HG02885 (cell line): ENCODE results near the gene CMSS1.

ENCODE experiments used
- ATAC-seq: cut with Tn5 transposase; IDR thresholded peaks from one replicate; pipeline ENCODE4 v1.9.1; 2021; ENCODE audit warnings: mild to moderate bottlenecking; ENCODE audit not compliant: unreplicated experiment, poor library complexity

Gene CMSS1

GRCh38 chr3:100155128-100155527, 337.5 kb downstream of the CMSS1 start:
- no peak for ATAC-seq

GRCh38 chr3:100155590-100155989, 337.9 kb downstream of the CMSS1 start:
- no peak for ATAC-seq

- ATAC-seq = no peak
Observed at GRCh38 chr3:100157685-100158084, 340.0 kb downstream of the CMSS1 start.

GRCh38 chr3:100158918-100159330, 341.3 kb downstream of the CMSS1 start:
- no peak for ATAC-seq

- ATAC-seq = no peak
Observed at GRCh38 chr3:100159331-100160153, 341.9 kb downstream of the CMSS1 start.

GRCh38 chr3:100160521-100160920, 342.9 kb downstream of the CMSS1 start:
- no peak for ATAC-seq

- no peak for ATAC-seq
Observed at GRCh38 chr3:100163787-100164186, 346.1 kb downstream of the CMSS1 start.

GRCh38 chr3:100164743-100165142, 347.1 kb downstream of the CMSS1 start:
- no peak for ATAC-seq

GRCh38 chr3:100165926-100166550, 348.4 kb downstream of the CMSS1 start:
- ATAC-seq = no peak

GRCh38 chr3:100169201-100169920, 351.7 kb downstream of the CMSS1 start:
- ATAC-seq = no peak

- ATAC-seq = no peak
Observed at GRCh38 chr3:100170486-100170885, 352.8 kb downstream of the CMSS1 start.

GRCh38 chr3:100171211-100171914, 353.7 kb downstream of the CMSS1 start:
- ATAC-seq = no peak

GRCh38 chr3:100173961-100174360, 356.3 kb downstream of the CMSS1 start:
- ATAC-seq = no peak

GRCh38 chr3:100175637-100176280, 358.1 kb downstream of the CMSS1 start:
- no peak for ATAC-seq

- ATAC-seq = no peak
Observed at GRCh38 chr3:100179692-100180349, 362.2 kb downstream of the CMSS1 start.

GRCh38 chr3:100183608-100184125, 366.0 kb downstream of the CMSS1 start:
- ATAC-seq = no peak

GRCh38 chr3:100184948-100185570, 367.4 kb downstream of the CMSS1 start:
- ATAC-seq = no peak

- no peak for ATAC-seq
Observed at GRCh38 chr3:100185847-100186246, 368.2 kb downstream of the CMSS1 start.

GRCh38 chr3:100189444-100189964, 371.8 kb downstream of the CMSS1 start:
- no peak for ATAC-seq
